Measurements from ENCODE around the gene RPS8. TPM values are rescaled to one million over a fixed set of nuclear protein-coding genes. Genes with fewer than 3 reads are reported as not detected.
"Not testable (repeated sequence)": the region's sequence is repeated elsewhere in the genome, so short reads cannot be mapped to it uniquely, and the experiment has no call there.

RPS8 gene
- total RNA-seq, 1 donor from 2014 or later: 1,187 TPM

GRCh38 chr1:44733365-44733764, 42.0 kb upstream of the RPS8 start:
- Histone ChIP-seq H3K4me2 (ENCODE audit: low read length) (no peak overlapping the region), H4K20me1 (ENCODE audit: insufficient read depth, low read length) (no peaks in the 10 kb centered on the region), H3K27me3 (ENCODE audit: insufficient read depth, low read length) (no peaks in the 10 kb centered on the region), H3K9ac (ENCODE audit: low read length) (no peak overlapping the region), H3K4me3 (ENCODE audit: insufficient read depth, low read depth, low read length) (no peak overlapping the region), H3K27ac (ENCODE audit: low read depth, low read length) (no peak overlapping the region), H3K9me3 (ENCODE audit: insufficient read depth, low read depth, low read length) (no peaks in the 10 kb centered on the region), H3K36me3 (ENCODE audit: insufficient read depth, low read length) (no peaks in the 10 kb centered on the region), H3K4me1 (ENCODE audit: insufficient read depth, low read length) (peaks cover 11% of the 10 kb centered on the region), H2AFZ (ENCODE audit: low read depth, low read length) (peak overlapping the region; percentile 0), H3K79me2 (ENCODE audit: insufficient read depth, low read length) (no peaks in the 10 kb centered on the region)
- no peak overlapping the region for H3K27ac Mint-ChIP-seq (ENCODE audit: unreplicated experiment)
- no peaks in the 10 kb centered on the region for H3K27me3 Mint-ChIP-seq (ENCODE audit: low read depth, unreplicated experiment)
- no peaks in the 10 kb centered on the region for H3K36me3 Mint-ChIP-seq (ENCODE audit: low read depth, unreplicated experiment)
- peaks cover 4% of the 10 kb centered on the region for H3K4me1 Mint-ChIP-seq (ENCODE audit: low read depth, unreplicated experiment)
- H3K9me3 Mint-ChIP-seq (ENCODE audit: unreplicated experiment): peaks cover 4% of the 10 kb centered on the region
- TF ChIP-seq, protein P1, sequence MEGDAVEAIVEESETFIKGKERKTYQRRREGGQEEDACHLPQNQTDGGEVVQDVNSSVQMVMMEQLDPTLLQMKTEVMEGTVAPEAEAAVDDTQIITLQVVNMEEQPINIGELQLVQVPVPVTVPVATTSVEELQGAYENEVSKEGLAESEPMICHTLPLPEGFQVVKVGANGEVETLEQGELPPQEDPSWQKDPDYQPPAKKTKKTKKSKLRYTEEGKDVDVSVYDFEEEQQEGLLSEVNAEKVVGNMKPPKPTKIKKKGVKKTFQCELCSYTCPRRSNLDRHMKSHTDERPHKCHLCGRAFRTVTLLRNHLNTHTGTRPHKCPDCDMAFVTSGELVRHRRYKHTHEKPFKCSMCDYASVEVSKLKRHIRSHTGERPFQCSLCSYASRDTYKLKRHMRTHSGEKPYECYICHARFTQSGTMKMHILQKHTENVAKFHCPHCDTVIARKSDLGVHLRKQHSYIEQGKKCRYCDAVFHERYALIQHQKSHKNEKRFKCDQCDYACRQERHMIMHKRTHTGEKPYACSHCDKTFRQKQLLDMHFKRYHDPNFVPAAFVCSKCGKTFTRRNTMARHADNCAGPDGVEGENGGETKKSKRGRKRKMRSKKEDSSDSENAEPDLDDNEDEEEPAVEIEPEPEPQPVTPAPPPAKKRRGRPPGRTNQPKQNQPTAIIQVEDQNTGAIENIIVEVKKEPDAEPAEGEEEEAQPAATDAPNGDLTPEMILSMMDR (IDR thresholded peaks at IDR 0.05; ENCODE audit: insufficient read depth, low read depth, low read length): no peak
- no peak for FAIRE-seq
- no peak overlapping the region for H3K4me3 Mint-ChIP-seq (ENCODE audit: unreplicated experiment)
- peak; percentile 59 for DNase-seq (ENCODE audit: low read depth)

DNA sequence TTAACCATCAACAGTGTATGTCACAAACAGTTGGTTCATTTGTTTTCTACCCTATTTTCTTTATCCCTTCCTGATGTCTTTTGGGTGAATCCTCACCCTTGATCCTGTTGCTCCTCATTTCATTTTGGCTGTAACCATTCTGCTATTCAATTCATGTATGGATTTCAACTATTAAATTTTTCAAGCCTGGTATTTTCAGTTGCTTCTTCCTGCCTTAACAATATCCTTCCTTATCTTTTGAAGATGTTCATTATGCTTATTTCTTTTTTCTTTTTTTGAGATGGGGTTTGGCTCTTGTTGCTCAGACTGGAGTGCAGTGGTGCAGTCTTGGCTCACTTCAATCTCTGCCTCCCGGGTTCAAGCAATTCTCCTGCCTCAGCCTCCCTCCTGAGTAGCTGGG, 41.6 kb upstream of the RPS8 start:
- no peak overlapping the region for H3K4me2 ChIP-seq (ENCODE audit: low read length)
- H3K27ac Mint-ChIP-seq (ENCODE audit: unreplicated experiment): no peak overlapping the region
- no peak for FAIRE-seq
- no peak overlapping the region for H3K9ac ChIP-seq (ENCODE audit: low read length)
- no peaks in the 10 kb centered on the region for H3K27me3 ChIP-seq (ENCODE audit: insufficient read depth, low read length)
- H3K4me3 Mint-ChIP-seq (ENCODE audit: unreplicated experiment): no peak overlapping the region
- H3K36me3 ChIP-seq (ENCODE audit: insufficient read depth, low read length): no peaks in the 10 kb centered on the region
- no peak overlapping the region for H2AFZ ChIP-seq (ENCODE audit: low read depth, low read length)
- H3K9me3 ChIP-seq (ENCODE audit: insufficient read depth, low read depth, low read length): no peaks in the 10 kb centered on the region
- peaks cover 11% of the 10 kb centered on the region for H3K4me1 ChIP-seq (ENCODE audit: insufficient read depth, low read length)
- no peak overlapping the region for H3K27ac ChIP-seq (ENCODE audit: low read depth, low read length)
- H3K4me3 ChIP-seq (ENCODE audit: insufficient read depth, low read depth, low read length): no peak overlapping the region
- H3K36me3 Mint-ChIP-seq (ENCODE audit: low read depth, unreplicated experiment): no peaks in the 10 kb centered on the region
- no peak for DNase-seq (ENCODE audit: low read depth)
- peaks cover 4% of the 10 kb centered on the region for H3K4me1 Mint-ChIP-seq (ENCODE audit: low read depth, unreplicated experiment)
- H3K9me3 Mint-ChIP-seq (ENCODE audit: unreplicated experiment): peaks cover 4% of the 10 kb centered on the region
- no peak for TF ChIP-seq EZH2 (IDR thresholded peaks at IDR 0.05; ENCODE audit: insufficient read depth, low read length)
- TF ChIP-seq, protein P1 (IDR thresholded peaks at IDR 0.05; ENCODE audit: insufficient read depth, low read depth, low read length): no peak
- H4K20me1 ChIP-seq (ENCODE audit: insufficient read depth, low read length): no peaks in the 10 kb centered on the region
- no peaks in the 10 kb centered on the region for H3K27me3 Mint-ChIP-seq (ENCODE audit: low read depth, unreplicated experiment)
- H3K79me2 ChIP-seq (ENCODE audit: insufficient read depth, low read length): no peaks in the 10 kb centered on the region

DNA sequence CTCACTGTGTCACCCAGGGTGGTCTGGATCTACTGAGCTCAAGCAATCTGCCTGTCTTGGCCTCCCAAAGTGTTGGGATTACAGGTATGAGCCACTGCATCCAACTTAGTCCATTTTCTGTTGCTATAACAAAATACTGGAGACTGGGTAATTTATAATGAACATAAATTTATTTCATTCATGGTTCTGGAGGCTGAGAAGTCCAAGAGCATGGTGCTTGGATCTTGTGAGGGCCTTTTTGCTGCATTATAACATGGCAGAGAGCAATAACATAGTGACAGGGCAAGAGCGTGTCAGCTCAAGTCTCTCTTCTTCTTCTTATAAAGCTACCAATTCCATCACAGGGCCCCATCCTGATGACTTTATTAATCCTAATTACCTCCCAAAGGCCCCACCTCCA, 39.3 kb upstream of the RPS8 start:
- peaks cover 4% of the 10 kb centered on the region for H3K4me1 Mint-ChIP-seq (ENCODE audit: low read depth, unreplicated experiment)
- Histone ChIP-seq H2AFZ (ENCODE audit: low read depth, low read length) (no peak overlapping the region), H3K4me2 (ENCODE audit: low read length) (no peak overlapping the region), H3K27me3 (ENCODE audit: insufficient read depth, low read length) (no peaks in the 10 kb centered on the region), H3K4me3 (ENCODE audit: insufficient read depth, low read depth, low read length) (no peak overlapping the region), H3K79me2 (ENCODE audit: insufficient read depth, low read length) (peaks cover 13% of the 10 kb centered on the region), H3K36me3 (ENCODE audit: insufficient read depth, low read length) (no peaks in the 10 kb centered on the region), H3K4me1 (ENCODE audit: insufficient read depth, low read length) (peaks cover 8% of the 10 kb centered on the region), H3K9me3 (ENCODE audit: insufficient read depth, low read depth, low read length) (no peaks in the 10 kb centered on the region), H4K20me1 (ENCODE audit: insufficient read depth, low read length) (no peaks in the 10 kb centered on the region), H3K27ac (ENCODE audit: low read depth, low read length) (no peak overlapping the region), H3K9ac (ENCODE audit: low read length) (no peak overlapping the region)
- H3K27me3 Mint-ChIP-seq (ENCODE audit: low read depth, unreplicated experiment): no peaks in the 10 kb centered on the region
- DNase-seq (ENCODE audit: low read depth): no peak
- no peak for FAIRE-seq
- peaks cover 3% of the 10 kb centered on the region for H3K9me3 Mint-ChIP-seq (ENCODE audit: unreplicated experiment)
- H3K27ac Mint-ChIP-seq (ENCODE audit: unreplicated experiment): no peak overlapping the region
- H3K4me3 Mint-ChIP-seq (ENCODE audit: unreplicated experiment): no peak overlapping the region
- no peak for TF ChIP-seq EZH2 (IDR thresholded peaks at IDR 0.05; ENCODE audit: insufficient read depth, low read length)
- TF ChIP-seq, protein P1 (IDR thresholded peaks at IDR 0.05; ENCODE audit: insufficient read depth, low read depth, low read length): no peak
- H3K36me3 Mint-ChIP-seq (ENCODE audit: low read depth, unreplicated experiment): no peaks in the 10 kb centered on the region

- Histone ChIP-seq H3K4me2 (ENCODE audit: low read length) (peak overlapping the region; percentile 94), H3K4me1 (ENCODE audit: insufficient read depth, low read length) (peaks cover 12% of the 10 kb centered on the region), H3K4me3 (ENCODE audit: insufficient read depth, low read depth, low read length) (peak overlapping the region; percentile 97), H3K27ac (ENCODE audit: low read depth, low read length) (peak overlapping the region; percentile 80), H2AFZ (ENCODE audit: low read depth, low read length) (peak overlapping the region; percentile 88), H3K79me2 (ENCODE audit: insufficient read depth, low read length) (peaks cover 37% of the 10 kb centered on the region), H3K9ac (ENCODE audit: low read length) (peak overlapping the region; percentile 86)
- not testable (repeated sequence) for H3K36me3 Mint-ChIP-seq (ENCODE audit: low read depth, unreplicated experiment); DNase-seq (ENCODE audit: low read depth); H3K36me3 ChIP-seq (ENCODE audit: insufficient read depth, low read length); H3K9me3 ChIP-seq (ENCODE audit: insufficient read depth, low read depth, low read length); H3K9me3 Mint-ChIP-seq (ENCODE audit: unreplicated experiment); H3K27me3 ChIP-seq (ENCODE audit: insufficient read depth, low read length); FAIRE-seq; H3K27me3 Mint-ChIP-seq (ENCODE audit: low read depth, unreplicated experiment); H3K4me1 Mint-ChIP-seq (ENCODE audit: low read depth, unreplicated experiment); H4K20me1 ChIP-seq (ENCODE audit: insufficient read depth, low read length)
- peak overlapping the region; percentile 86 for H3K4me3 Mint-ChIP-seq (ENCODE audit: unreplicated experiment)
- peak overlapping the region; percentile 73 for H3K27ac Mint-ChIP-seq (ENCODE audit: unreplicated experiment)
Observed at GRCh38 chr1:44738953-44739306, 36.4 kb upstream of the RPS8 start.

All from astrocyte (in vitro differentiated cells and primary cell).